Astrocyte of the hippocampus (primary cell): ENCODE results near the gene WDR7.

Experiments used
- DNase-seq: peaks from one replicate; pipeline ENCODE4 v3.0.0; 2011; ENCODE audit warnings: low read depth, low spot score

The WDR7 gene

GRCh38 chr18:56650944-56651770 lies at the start of gene WDR7:
TSS of gene WDR7 (plus strand) at chr18:56651359. CDS start at chr18:56672516, 21,157 bp downstream.
- DNase-seq: peak; percentile 99

GRCh38 chr18:56606618-56607017 lies 44.5 kb upstream of the WDR7 start:
- no peak for DNase-seq

DNA sequence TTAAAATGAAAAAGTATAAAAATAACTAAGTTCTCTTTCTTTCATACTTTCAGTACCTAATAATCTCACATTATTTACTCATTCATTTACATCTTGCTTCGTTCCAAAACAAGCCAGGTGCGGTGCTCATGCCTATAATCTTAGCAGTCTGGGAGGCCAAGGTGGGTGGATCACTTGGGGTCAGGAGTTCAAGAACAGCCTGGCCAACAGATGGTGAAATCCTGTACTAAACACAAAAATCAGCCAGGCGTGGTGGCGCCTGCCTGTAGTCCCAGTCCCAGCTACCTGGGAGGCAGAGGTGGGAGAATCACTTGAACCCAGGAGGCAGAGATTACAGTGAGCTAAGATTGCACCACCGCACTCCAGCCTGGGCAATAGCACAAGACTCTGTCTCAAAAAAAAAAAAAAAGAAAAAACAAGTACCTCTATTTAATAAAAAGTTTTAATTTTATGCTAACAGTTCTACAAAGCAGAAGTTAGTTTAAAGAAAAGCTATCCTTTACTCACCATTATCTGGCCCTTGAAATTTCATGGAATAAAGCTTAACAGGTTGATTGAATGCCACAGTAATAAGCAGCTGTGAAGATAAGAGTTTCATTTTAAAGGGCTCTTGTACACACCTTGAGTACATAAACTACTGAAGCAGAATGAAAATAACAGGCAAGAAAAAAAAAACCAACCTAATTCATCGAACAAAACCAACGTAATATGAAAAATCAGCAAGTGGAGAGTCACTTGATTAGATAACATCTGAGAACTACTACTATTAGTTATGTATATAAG lies 35.2 kb upstream of the WDR7 start:
- no peak for DNase-seq

DNA sequence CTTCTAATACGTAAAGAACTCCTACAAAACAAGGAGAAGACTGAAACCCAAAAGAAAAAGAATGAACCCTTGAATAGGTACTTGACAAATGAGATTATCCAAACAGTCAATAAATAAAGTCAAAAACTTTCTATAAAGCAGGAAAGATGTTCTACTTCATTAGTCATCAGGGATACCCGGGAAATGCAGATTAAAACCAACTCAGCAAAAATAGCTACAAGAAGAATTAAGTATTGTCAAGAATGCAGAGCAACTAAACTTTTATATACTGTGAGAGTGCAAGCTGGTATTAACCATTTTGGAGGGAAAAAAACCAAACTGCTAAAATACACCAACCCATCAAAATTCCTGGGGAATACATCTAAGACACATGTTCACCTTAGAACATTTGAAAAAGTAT lies 23.2 kb upstream of the WDR7 start:
- DNase-seq: no peak

DNA sequence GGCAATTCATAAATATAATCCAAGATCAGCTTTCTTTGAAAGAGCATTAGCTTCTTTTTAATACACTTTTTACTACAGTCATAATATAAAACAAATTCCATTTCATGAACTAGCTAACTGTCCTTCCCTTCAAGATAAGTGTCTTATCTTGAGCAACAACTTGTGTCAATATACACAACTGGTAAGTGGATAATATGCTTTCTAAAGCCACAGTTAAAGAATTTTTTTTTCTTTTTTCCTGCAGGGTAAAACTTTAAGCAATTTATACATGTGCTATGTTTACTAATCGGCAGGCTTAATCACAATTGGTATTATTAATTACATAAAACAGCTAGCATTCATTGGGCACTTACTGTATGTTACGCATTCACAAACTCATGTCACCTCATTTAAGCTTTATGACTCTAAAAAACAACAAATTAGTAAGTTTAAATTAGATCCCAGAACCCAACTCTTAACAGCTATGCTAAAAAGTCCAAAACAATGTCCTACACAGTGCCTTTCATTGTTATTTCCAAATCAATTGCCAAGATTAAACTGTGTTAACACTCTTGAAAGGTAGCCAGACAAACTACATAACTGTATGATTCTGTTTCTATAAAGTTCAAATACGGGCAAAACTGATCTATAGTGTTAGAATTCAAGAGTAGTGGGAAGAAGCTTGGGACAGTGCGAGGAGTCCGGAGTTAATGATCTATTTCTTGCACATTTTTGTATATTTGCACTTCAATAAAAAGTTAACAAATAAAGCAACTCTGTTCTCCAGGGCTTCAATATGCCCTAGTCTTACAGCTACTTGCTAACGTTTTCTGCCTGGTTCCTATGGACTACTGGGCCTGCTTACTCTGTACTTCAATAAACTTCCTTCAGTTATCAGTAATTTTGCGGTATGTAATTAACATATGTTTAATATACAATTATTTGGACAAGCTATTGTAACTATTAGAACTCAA lies 18.8 kb upstream of the WDR7 start:
- no peak for DNase-seq

DNA sequence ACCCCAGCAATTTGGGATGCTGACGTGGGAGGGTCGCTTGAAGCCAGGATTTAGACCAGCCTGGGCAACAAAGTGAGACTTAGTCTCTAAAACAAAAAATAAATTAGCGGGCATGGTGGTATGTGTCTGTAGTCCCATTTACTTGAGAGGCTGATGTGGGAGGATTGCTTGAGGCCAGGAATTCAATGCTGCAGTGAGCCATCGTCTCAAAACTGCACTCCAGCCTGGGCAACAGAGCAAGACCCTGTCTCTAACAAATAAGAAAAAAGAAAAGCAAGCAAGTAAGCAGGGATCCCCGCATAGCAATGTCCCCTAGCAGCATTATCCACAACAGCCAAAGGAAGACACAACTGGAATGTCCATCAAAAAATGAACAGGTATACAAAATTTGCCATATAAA lies 16.2 kb upstream of the WDR7 start:
- no peak for DNase-seq

- DNase-seq: peak; percentile 19
These were observed 14.0 kb upstream of the WDR7 start for GRCh38 chr18:56637176-56637575.

DNA sequence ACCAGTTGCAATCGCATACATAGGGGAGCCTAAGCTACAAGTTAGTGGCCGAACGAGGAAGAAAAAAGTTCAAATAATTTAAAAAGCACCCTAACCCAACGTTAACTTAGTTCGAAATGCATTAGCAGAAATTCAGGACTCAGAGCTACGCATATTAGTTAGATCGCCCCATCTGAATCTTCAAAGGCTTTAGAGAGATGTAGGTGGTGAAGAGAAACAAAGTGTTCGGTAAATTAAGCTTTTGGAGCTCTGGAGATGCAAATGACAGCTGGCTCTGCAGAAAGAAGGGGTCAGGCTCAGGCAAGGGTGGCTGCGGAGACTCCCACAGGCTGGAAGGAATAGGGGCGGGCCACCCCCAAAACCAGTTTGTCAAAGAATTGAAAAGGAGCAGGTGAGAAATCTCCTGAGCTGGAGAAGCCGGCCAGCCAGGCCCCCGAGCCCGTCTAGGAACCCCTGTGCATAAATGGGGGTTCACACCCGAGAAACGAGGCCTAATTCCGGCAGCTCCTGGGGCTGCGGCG lies 13.4 kb upstream of the WDR7 start:
- DNase-seq: peak; percentile 14

DNA sequence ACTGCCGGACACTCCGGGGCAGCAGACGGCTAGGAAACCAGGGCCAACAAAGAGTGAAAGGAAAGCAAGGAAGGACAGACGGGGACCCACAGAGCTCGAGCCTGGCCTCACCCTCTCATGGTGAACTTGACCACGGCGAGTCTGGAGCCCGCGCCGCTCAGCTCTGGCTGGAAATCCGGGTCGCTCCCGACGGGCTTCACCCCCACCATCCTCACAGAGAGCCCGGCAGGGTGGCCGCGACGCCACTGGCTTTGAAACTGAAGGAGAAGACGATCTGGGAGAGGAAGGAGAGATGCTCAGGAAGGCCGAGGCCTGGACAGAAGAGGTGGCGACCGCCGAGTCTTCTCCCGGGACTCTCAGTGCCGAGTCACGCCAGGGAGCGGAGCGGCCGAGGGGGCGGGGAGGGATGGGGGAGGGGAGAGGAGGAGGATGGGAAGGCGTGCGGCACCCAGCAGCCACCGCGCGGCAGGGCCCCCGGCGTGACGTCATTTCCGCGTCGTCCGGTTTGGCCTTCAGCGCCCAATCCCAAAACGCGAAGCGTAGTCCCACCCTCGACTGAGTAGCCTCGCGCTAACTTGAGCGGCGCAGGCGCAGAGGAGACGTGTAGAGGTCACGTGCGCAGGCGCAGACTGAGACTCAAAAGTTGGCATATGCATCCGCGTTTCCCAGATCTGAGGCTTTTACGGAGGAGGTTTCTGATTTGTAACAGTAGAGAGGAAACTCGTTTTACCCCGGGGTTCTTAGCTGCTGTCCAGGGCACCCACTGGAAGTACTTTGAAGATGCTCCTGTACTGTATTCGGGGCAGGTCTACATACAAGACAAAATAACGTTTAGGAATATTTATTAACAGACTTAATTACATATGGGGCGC lies 12.7 kb upstream of the WDR7 start, which contains the start of gene TXNL1:
Gene TXNL1 (minus strand): TSS at position 361 of the 872 bp plus-strand sequence. CDS start 152 bp downstream, at position 209.
- peak; percentile 100 for DNase-seq

- no peak for DNase-seq
These were observed 12.1 kb upstream of the WDR7 start for GRCh38 chr18:56639104-56639381.

- DNase-seq: no peak
These were observed 11.6 kb upstream of the WDR7 start for GRCh38 chr18:56639571-56639970.

DNA sequence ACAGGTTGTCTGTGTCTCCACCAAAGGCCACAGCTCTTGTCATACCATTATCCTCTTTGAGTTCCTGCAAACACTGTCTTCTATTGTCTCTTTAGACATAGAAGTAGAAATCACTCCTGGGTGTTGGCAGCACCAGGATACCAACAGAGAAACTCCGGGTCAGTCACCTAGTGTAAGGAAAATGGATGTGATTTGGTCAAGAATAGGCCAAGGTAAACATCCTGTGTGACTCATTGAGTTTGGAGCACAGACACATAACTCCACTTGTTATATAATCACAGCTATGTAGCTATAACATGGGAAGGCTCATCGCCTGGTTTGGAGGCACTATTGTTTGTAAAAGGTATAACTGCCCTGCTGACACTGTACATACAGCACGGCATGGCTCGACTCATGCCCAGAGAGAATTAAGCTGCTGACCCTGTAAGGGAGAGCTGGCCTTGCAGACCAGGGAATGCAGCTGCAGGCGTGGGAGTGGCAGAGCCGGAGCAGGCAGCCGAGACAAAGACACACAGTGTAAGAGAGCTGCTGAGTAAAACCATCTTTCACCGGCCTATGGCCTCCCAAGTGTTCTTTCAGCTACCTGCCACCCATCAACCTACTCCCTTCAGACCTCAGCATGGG lies 9.3 kb upstream of the WDR7 start:
- peak; percentile 24 for DNase-seq

DNA sequence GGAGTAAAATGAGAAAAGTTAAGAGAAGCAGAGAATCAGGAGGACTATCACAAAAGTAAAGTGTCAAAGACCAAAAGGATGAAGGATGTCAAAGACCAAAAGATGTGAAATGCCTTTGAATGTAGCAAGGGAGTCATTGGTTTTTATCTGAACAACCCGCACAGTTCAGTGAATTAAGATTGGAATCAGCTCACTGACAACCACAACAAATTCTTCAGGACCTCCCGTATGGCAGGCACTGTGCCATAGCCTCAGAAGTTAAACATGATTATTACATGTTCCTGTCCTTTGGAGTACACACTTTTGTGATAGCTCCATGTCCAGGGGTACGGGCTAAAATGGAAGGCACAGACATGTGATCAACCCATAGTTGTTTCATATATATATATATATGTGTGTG lies 7.8 kb upstream of the WDR7 start:
- DNase-seq: no peak

DNA sequence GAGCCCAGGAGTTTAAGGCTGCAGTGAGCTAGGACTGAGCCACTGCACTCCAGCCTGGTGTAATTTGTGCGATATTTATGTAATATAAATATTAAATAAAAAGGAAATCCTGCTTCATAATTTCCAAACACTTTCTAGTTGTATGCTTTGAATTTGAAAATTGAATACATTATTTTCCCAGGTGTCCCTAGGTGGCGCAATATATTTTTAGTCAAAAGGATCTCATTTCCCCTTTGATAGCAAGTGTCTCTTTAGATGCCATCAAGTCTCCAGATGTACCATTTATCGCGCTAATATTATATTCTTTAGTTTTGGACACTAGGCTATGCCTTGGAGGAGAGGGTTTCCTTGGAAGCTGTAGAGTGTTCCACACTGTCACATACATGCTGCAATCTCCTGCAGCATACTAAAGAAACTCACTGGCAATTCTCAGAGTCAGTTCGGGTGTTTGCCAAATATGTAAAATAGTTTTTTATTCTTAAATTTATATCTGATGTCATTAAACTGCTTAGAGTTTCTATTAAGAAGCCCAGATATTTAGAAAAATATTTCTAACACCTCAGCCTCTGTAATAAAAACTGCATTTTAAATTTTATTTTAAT lies 5.6 kb upstream of the WDR7 start:
- no peak for DNase-seq

DNA sequence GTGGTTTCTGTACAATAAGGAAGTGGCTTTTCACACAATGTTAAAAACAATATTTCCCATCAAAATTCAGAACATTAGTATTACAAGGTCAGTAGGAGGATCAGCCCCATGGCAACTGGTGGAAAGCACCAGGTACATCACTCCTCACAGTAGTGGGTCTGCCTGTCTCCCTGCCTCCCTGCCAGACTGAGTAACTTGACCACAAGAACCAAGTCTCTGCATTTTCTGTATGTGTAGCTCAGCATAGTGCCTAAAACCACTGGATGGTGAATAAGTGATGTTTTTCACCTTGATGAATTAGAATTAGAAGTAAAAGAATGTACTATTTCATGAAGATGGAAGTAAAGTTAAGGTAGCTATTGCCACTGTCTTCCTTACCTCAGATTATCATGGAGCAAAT lies 4.1 kb upstream of the WDR7 start:
- DNase-seq: no peak

DNA sequence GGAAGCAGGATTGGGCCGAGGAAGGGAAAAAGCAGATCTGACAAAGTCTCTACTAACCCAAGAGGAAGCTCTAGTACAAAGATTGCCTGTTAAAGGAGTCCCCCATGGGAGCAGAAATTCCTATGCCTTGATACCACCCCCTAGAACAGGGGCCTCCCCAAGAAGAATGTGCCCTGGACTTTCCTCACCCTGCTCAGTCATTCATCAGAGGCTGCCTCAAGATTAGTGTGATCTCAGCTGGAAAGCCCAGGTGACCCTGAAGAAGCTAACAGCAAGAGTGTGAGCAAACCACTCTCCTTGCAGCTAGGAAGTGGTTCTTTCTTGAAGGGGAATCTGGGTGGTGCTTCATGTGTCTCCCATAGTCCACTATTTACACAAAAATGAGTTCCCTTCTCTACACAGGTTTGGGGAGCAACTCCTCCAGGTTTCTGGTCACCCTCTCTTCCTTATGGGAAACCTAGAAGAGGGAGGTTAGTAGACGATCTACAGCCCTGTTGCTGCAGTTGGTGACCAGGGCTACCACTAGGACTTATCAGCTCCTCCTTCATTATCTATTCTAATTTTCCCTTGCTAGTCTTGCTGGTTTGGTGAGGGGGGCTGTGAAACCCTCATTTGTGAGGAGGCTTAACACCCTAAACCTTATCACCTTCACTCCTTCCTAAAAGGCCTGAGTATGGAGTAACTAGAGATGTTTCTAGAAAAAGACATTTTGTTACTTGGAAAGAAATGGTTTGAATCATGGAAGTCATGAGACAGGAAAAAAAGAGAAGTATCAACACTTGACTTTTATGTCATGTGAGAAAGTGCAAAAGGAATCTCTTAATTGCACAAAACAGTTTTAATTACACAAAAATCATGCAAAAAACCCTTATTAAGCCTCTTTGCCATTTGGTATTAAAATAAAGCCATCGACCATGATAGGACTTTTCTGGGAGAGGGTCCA lies 2.9 kb upstream of the WDR7 start:
- no peak for DNase-seq

- no peak for DNase-seq
These were observed 1.2 kb upstream of the WDR7 start for GRCh38 chr18:56649996-56650395.

GRCh38 chr18:56651771-56652092 lies 573 bp downstream of the WDR7 start:
- no peak for DNase-seq

DNA sequence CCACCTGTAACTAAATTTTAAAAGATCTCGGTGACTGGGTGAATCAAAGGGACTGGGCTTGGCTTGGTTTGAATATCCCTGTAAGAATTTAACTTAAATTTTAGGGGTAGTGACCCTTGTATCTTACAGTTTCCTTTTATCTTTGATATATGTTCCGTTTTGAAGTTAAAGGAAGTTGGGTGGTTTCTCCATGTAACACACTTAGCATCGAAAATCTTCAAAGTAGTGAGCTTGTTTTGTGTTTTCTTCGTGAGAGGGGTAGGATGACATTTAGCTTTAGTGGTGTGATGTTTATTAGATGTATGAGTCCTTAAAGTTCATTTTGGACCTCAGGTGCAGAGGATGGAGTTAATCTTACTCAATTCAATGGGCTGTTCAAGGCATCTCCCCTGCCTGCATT lies 1.6 kb downstream of the WDR7 start:
- DNase-seq: no peak
